Right hindlimb (tissue), 1 donor: ENCODE results near the gene PPP4R2.

ENCODE experiments used
- DNase-seq: peaks from one replicate; pipeline ENCODE4 v3.0.0-alpha.2; 2018

PPP4R2 gene, protein sequence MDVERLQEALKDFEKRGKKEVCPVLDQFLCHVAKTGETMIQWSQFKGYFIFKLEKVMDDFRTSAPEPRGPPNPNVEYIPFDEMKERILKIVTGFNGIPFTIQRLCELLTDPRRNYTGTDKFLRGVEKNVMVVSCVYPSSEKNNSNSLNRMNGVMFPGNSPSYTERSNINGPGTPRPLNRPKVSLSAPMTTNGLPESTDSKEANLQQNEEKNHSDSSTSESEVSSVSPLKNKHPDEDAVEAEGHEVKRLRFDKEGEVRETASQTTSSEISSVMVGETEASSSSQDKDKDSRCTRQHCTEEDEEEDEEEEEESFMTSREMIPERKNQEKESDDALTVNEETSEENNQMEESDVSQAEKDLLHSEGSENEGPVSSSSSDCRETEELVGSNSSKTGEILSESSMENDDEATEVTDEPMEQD

DNA sequence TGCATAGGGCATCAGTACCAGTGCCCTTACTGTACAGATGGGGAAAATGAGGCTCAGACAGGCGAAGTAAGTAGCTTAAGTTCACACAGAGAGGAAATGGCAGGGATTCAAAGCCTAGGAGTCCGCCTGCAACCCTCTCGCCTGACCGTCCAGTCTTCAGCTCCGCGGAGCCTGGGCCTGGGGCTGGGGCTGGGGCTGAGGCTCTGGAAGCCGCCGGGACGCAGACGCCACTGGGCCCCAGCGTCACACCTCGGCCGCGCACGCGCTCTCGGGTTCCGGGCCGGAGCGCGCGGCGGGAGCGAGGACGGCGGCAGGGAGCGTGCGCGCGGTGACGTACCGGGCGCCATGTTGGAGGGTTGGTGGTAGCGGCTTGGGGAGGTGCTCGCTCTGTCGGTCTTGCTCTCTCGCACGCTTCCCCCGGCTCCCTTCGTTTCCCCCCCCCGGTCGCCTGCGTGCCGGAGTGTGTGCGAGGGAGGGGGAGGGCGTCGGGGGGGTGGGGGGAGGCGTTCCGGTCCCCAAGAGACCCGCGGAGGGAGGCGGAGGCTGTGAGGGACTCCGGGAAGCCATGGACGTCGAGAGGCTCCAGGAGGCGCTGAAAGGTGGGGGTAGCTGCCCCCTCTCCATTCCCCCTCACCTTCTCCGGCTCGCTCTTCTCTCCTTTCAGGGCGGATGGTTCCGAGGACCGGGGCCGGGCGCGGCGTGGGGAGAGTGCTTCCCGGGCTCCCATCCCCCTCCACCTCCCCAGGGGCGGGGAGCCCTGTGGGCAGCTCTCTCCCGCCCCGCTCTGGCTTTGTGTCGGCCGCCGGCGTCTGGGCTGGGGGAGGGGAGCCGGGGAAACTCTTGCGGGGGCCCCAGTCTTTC is at the start of gene PPP4R2:
TSS of gene PPP4R2 (plus strand) at position 339 of the 861 bp plus-strand sequence. CDS start at position 566, 227 bp downstream.
- DNase-seq, result peak; percentile 95

GRCh38 chr3:72947715-72948490 is 48.7 kb upstream of the PPP4R2 start:
- DNase-seq, result no peak

GRCh38 chr3:72949016-72949415 is 47.6 kb upstream of the PPP4R2 start:
- DNase-seq, result no peak

DNA sequence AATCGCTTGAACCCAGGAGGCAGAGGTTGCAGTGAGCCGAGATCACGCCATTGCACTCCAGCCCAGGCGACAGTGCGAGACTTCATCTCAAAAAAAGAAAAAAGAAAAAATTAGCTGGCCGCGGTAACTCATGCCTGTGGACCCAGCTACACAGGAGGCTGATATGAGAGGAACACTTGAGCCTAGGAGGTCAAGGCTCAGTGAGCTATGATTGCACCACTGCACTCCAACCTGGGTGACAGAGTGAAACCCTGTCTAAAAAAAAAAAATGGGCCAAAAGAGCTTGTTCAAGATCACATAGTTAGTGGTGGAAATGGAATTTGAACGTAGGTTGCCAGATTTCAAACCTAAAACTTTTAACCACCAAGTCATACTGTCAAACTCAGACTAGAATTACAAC is 46.2 kb upstream of the PPP4R2 start:
- no peak for DNase-seq

GRCh38 chr3:72950801-72951200 is 45.8 kb upstream of the PPP4R2 start:
- DNase-seq, result no peak

GRCh38 chr3:72951259-72951722 is 45.3 kb upstream of the PPP4R2 start:
- DNase-seq, result no peak

DNA sequence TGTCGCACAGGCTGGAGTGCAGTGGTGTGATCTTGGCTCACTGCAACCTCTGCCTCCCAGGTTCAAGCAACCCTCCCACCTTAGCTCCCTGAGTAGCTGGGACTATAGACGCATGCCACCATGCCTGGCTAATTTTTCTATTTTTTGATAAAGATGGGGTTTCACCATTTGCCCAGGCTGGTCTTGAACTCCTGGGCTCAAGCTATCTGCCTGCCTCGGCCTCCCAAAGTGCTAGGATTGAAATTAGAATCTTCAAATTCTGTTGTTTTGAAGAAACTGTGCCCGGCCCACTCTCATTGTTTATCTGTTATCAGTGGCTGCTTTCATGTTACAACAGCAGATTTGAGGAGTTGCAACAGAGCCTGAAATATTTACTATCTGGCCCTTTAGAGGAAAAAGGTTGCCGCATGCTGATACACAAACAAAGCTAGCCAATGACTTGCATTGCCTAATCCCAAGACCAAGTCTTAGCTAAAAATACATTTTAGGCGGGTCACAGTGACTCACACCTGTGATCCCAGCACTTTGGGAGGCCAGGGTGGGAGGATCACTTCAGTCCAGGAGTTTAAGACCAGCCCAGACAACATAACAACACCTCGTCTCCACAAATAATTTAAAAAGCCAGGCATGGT is 43.2 kb upstream of the PPP4R2 start:
- no peak for DNase-seq

DNA sequence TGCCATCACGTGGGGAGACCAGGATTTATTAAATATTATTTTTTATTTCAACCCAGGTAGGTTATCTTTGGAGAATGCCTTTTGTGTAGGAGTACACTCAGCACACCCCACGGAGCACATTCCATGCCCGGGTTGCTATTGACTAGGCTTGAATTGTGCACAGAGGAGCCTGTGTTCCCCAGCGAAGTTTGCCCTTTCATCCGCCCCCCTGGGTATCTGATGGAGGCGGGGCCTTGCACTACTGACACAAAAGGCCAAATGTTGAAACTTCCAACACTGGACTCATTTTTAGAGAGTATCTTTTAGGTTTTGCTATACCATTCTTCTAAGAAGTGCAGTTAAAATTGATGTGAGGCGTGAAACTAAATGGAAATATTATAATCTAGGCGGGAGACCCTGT is 39.3 kb upstream of the PPP4R2 start:
- DNase-seq, result no peak

DNA sequence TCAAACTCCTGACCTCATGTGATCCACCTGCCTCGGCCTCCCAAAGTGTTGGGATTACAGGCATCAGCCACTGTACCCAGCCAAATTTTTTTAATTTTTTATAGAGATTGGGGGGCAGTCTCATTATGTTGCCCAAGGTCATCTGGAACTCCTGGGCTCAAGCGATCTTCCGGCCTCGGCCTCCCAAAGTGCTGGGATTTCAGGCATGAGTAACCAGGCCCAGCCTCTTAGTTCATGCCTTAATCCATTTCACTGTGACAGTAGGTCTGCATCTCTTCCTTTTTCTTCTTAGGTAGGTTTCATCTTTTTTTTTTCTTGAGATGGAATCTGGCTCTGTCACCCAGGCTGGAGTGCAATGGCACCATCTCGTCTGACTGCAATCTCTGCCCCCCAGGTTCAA is 37.3 kb upstream of the PPP4R2 start:
- no peak for DNase-seq

- DNase-seq, result peak; percentile 27
Observed at GRCh38 chr3:72960812-72961518, 35.6 kb upstream of the PPP4R2 start.

DNA sequence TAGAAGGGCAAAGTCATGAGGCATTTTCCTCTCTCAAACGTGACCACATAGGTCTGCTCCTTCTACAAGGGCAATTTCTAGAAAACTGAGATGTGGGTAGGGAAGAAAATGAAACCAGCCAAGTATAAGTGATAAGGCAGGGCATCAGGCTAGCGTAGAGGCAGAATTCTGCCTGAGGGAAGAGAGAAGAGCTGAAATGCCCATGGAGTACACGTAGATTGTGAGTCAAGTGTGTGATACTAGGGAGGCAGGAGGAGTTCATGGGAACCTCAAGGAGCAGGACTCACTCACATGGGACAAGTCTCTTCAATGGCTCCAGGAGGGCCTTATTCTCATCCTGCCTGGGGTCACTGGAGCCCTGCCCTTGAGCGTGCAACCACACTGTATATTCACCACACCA is 34.9 kb upstream of the PPP4R2 start:
- DNase-seq, result no peak

GRCh38 chr3:72962317-72962716 is 34.3 kb upstream of the PPP4R2 start:
- DNase-seq, result no peak

- no peak for DNase-seq
Observed at GRCh38 chr3:72964633-72965032, 32.0 kb upstream of the PPP4R2 start.

GRCh38 chr3:72968266-72968664 is 28.3 kb upstream of the PPP4R2 start:
- DNase-seq, result no peak

GRCh38 chr3:72969766-72970165 is 26.8 kb upstream of the PPP4R2 start:
- no peak for DNase-seq

DNA sequence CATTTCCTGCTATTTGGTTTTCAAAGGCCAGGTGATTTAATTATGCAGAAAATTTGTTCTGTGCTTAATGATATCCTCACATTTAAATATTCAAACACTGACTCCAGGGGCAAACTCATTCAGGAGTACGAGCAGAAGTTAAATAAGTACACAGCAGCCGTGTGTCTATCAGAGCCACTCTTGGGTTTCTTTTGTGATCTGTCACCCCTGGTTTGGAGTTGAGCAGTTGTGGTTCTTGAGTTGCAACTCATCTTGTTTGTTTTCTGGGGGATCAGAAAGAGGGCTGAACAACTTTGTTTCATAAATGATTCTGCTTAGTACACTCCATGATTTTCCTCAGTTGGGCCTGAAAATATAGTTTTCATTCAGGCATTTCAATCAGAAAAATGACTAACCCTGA is 25.7 kb upstream of the PPP4R2 start:
- DNase-seq, result no peak

GRCh38 chr3:72972706-72973030 is 23.9 kb upstream of the PPP4R2 start:
- no peak for DNase-seq

DNA sequence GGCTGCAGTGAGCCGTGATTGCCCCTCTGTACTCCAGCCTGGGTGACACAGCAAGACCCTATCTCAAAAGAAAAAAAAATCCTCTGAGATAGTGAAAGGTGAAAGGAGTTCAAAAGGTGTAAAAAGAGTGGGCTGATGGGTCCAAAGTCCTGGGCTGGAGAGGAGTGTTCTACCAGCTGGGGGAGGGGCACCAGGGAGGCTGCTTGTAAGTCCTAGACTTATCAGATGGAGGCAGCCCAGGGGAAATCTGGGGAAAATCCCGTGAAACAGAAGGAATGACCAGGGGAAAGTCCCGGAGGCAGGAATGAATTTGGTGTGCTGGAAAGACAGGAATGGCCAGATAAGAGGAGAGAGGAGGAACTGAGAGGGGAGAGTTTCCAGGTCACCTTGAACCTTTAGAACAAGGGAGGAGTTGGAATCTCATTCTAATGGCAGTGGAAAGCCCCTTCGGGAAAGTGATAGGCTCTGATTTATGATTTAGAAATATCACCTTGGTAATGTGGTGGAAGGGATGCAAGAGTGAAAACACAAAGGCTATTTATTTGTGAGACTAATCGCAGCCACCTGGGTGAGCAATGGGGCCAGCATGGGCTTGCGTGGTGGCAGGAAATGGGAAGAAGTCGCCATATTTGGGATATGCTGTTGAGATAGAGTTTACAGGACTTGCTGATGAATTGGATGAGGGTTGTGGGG is 23.4 kb upstream of the PPP4R2 start:
- DNase-seq, result no peak

DNA sequence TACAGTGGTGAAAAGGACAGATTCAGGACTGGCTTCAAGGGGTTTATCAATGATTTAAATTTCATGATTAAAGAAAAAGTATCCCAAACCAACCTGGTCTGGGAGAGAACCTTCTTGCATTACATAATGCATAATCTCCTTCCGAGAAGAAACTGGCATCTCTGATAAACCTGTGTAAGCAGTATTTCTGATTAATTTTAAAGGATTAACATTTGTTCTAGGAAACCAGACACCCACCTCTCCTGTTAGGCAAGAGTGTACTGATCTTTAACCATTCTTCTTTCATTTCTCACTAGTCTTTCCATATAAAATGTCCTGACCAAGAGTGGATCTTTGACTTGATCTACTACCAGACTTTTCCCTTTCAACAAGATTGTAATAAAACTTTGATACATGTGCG is 22.8 kb upstream of the PPP4R2 start:
- no peak for DNase-seq

DNA sequence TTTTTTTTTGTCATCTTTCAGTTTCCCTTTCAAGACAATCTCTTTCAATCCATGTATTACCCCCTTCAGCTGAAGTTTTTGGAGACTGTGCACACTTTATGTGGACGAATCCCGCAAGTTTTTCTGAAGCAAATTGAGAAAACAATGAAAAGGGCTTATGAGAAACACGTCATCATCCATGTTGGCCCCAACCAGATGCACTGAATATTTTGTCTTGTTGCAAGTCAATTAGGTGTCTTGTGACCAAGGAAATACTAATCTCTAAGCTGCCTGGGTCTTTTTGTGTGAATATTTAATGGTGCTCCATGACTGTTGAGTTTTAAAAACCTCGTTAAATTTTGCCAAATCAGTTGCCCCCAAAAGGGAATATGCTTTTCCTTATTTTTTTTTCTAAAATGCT is 21.7 kb upstream of the PPP4R2 start:
- DNase-seq, result no peak

- no peak for DNase-seq
Observed at GRCh38 chr3:72976281-72976741, 20.3 kb upstream of the PPP4R2 start.
